Suppressor macrophage treated with lipopolysaccharide for 4 hours (primary cell): ENCODE data around the gene VEZT.
"Not testable (repeated sequence)": the region's sequence is repeated elsewhere in the genome, so short reads cannot be mapped to it uniquely, and the experiment has no call there.

Experiments used
- DNase-seq: peaks from one replicate; pipeline ENCODE4 v3.0.0-alpha.2; 2020

The VEZT gene

GRCh38 chr12:95224202-95225170, 6.9 kb downstream of the VEZT start:
- no peak for DNase-seq

- no peak for DNase-seq
Observed at GRCh38 chr12:95225645-95226212, 8.1 kb downstream of the VEZT start.

GRCh38 chr12:95227818-95228356, 10.3 kb downstream of the VEZT start:
- no peak for DNase-seq

- no peak for DNase-seq
Observed at GRCh38 chr12:95228617-95229016, 11.0 kb downstream of the VEZT start.

DNA sequence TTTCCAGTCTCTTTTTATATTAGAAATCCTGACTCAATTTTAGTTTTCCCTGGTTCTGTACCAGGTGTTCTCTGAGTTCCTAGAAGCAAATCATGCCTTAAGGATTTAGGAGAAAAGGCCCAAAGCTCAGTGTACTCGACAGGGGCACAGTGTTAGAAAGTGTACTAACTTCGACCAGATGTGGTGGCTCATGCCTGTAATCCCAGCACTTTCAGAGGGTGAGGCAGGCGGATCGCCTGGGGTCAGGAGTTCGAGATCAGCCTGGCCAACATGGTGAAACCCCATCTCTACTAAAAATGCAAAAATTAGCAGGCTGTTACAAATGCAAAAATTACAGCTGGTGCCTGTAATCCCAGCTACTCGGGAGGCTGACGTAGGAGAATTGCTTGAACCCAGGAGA, 12.0 kb downstream of the VEZT start:
- no peak for DNase-seq

DNA sequence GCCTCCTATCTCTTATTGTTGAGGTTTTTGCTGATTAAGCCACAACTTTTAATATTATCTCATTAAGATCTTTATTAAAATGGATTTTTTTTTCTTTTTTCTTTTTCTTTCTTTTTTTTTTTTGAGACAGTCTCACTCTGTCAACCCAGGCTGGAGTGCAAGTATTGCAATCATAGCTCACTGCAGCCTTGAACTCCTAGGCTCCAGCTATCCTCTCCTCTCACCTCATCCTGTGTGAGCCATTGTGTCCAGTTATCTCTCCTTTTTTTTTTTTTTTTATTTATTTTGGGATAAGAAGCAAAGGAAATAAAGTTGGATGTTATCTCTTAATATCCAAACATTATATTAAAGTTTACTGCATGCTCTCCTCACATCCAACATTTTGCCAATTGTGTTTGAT, 12.7 kb downstream of the VEZT start:
- no peak for DNase-seq

GRCh38 chr12:95231190-95231589, 13.6 kb downstream of the VEZT start:
- no peak for DNase-seq

DNA sequence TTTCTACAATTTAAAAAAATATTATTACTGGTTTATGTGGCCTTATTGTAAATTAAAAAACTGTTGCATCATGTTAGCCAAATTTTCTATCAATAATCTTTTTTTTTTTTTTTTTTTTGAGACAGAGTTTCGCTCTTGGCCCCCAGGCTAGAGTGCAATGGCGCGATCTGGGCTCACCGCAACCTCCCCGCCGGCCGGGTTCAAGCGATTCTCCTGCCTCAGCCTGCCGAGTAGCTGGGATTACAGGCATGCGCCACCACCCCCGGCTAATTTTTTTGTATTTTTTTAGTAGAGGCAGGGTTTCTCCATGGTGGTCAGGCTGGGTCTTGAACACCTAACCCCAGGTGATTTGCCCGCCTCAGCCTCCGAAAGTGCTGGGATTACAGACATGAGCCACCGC, 16.6 kb downstream of the VEZT start:
- not testable (repeated sequence) for DNase-seq

DNA sequence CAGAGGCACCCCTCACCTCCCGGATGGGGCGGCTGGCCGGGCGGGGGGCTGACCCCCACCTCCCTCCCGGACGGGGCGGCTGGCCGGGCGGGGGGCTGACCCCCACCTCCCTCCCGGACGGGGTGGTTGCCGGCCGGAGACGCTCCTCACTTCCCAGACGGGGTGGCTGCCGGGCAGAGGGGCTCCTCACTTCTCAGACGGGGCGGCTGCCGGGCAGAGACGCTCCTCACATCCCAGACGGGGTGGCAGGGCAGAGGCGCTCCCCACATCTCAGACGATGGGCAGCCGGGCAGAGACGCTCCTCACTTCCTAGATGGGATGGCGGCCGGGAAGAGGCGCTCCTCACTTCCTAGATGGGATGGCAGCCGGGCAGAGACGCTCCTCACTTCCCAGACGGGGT, 18.0 kb downstream of the VEZT start:
- DNase-seq, result not testable (repeated sequence)

- DNase-seq, result no peak
Observed at GRCh38 chr12:95237315-95237714, 19.7 kb downstream of the VEZT start.

GRCh38 chr12:95238150-95238549, 20.5 kb downstream of the VEZT start:
- no peak for DNase-seq

DNA sequence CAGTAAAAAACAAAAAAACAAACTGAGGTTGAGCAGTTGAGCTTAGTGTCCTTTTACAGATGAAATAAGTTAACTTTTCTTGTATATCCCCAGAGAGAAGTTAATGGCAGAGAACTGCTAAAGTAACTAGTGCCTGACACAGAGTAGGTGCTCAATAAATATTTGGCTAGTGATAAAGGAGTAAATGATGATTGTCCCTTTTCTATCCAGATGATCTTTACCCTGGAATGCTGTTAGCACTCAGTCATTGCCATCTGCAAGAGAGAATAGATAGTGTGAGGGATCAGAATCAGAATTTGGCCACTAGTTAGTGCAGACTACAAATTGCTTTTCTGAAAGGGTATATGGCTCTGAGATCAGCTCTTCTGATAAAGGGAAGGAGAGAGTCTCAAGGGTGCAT, 21.6 kb downstream of the VEZT start:
- DNase-seq, result no peak

DNA sequence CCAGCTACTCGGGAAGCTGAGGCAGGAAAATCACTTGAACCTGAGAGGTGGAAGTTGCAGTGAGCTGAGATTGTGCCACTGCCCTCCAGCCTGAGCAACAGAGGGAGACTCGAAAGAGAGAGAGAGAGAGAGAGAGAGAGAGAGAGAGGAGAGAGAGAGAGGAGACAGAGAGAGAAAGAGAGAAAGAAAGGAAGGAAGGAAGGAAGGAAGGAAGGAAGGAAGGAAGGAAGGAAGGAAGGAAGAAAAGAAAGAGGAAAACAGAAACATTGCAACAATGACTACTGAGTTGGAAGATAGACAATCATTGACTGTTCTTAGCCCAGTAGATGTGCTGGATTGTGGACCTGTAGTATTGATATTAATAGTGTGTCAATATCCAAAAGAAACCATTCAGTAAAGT, 22.2 kb downstream of the VEZT start:
- not testable (repeated sequence) for DNase-seq

GRCh38 chr12:95240556-95240955, 22.9 kb downstream of the VEZT start:
- no peak for DNase-seq

DNA sequence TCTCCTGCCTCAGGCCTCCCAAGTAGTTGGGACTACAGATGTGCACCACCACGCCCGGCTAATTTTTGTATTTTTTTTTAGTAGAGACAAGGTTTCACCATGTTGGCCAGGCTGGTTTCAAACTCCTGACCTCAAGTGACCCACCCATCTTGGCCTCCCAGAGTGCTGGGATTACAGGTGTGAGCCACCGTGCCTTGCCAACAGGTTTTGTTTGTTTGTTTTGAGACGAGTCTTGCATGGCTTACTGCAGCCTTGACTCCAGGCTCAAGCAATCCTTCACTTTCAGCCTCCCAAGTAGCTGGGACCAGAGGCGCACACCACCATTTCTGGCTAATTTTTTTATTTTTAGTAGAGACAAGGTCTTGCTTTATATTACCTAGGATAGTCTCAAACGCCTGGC, 23.5 kb downstream of the VEZT start:
- not testable (repeated sequence) for DNase-seq

DNA sequence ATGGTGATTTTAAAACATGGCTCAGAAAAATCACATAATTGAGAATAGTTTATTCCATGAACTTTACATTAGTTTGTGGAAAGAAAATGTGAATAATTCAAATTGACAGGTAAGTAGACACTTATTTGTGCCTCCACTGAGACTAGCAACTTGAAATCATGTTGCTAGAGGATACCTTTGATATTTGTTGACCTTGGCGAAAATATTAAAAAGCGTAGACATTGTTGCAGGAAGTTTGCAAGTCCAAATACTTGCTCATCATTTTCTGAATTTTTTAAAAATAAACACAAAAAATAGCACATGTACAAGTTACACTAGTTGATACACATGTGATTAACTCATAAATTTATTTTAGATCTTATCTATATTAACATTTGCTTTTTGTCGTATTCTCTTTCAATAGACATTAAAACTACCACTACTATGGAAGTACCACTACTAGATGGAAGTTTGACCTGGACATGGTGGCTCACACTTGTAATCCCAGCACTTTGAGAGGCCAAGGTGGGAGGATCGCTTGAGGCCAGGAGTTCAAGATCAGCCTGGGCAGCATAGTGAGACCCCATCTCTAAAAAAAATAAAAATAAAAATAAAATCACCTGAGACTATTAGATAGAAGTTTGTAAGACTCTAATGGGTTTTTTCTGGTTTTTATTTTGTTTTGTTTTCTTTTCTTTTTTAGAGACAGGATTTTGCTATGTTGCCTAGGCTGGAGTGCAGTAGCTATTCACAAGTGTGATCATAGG, 24.3 kb downstream of the VEZT start:
- DNase-seq, result no peak

- DNase-seq, result no peak
Observed at GRCh38 chr12:95243497-95244183, 26.0 kb downstream of the VEZT start.

GRCh38 chr12:95244350-95244749, 26.7 kb downstream of the VEZT start:
- no peak for DNase-seq

- no peak for DNase-seq
Observed at GRCh38 chr12:95248095-95248494, 30.5 kb downstream of the VEZT start.

- no peak for DNase-seq
Observed at GRCh38 chr12:95248604-95249360, 31.2 kb downstream of the VEZT start.

DNA sequence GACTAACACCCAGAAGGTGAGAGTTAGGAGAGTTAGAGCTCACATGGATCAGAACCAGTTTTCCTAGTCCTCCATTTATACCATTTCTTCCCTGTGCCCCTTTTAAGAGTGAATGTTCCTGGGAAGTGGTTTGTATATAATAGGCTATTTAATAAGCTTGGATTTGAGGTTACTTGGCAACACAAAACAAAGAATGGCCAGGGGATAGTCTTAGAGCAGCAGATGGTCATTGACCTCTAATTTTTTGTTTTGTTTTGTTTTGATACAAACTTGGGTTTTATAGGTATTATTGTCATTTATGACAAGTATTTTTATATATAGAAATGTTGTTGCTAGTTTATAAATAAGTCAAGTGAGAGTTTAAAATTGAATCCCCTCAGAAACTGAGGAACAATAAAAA, 35.8 kb downstream of the VEZT start:
- DNase-seq, result no peak

DNA sequence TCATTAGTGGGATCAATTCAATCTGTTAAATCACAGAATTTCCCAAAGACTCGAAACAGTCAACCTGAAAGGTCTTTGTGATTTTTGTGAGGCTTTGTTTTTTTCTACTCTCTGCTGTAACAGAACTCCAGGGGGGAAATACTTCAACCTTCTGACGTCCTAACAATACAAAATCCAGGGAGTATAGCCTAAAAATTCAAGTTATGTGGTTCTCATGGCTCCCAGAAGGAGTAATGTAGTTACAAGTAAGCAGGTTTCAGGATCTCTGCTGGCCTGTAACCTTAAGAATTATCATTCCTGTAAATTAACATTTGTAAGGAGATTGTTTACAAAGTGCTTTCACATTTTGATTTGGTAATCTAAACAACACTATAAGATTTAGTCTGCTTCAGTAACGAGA, 39.9 kb downstream of the VEZT start:
- no peak for DNase-seq
